ENCODE results near the gene VOPP1.

The VOPP1 gene

DNA sequence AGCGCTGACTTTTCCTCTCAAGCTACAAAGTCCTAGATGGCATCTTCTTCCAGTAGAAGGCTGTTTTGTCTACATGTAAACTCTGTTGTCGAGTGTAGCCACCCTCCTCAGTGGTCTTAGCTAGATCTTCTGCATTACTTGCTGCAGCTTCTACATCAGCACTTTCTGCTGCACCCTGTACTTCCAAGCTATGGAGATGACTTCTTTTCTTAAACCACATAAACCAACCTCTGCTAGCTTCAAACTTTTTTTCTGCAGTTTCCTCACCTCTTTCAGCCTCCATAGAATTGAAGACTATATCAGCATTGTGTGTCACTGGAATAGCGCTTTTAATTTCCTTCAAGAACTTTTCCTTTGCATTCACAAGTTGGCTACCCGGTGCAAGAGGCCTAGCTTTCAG, 119.3 kb downstream of the VOPP1 start:
- H3K4me3 ChIP-seq (ENCODE audit: low read depth, low read length): no peak overlapping the region
- no peak for DNase-seq (ENCODE audit: low read depth)

DNA sequence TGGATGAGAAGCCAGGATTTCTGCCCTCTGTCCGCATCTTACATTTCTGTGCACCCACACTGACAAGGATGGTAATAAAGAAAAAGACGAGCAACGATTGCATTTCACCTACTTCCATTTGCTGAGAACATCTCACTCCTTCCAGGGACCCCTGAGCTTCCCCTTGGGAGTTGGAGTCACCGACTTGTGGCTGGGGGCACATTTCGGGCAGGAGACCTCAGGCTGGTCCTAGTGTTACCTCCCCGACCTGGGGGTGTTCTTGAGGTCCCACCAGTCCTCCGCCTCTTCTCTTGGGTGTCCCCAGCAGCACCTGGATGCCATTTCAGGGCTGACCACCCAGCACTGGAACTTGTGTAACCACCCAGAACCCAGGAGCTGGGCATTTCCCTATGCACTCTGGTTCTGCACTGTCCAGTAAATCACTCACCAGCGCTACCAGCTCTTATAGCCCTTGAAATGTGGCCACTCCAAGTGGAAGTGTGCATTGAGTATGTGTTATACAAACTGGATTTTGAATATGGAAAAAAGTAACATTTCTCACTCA, 122.2 kb downstream of the VOPP1 start:
- H3K4me3 ChIP-seq (ENCODE audit: low read depth, low read length): no peak overlapping the region
- no peak for DNase-seq (ENCODE audit: low read depth)

DNA sequence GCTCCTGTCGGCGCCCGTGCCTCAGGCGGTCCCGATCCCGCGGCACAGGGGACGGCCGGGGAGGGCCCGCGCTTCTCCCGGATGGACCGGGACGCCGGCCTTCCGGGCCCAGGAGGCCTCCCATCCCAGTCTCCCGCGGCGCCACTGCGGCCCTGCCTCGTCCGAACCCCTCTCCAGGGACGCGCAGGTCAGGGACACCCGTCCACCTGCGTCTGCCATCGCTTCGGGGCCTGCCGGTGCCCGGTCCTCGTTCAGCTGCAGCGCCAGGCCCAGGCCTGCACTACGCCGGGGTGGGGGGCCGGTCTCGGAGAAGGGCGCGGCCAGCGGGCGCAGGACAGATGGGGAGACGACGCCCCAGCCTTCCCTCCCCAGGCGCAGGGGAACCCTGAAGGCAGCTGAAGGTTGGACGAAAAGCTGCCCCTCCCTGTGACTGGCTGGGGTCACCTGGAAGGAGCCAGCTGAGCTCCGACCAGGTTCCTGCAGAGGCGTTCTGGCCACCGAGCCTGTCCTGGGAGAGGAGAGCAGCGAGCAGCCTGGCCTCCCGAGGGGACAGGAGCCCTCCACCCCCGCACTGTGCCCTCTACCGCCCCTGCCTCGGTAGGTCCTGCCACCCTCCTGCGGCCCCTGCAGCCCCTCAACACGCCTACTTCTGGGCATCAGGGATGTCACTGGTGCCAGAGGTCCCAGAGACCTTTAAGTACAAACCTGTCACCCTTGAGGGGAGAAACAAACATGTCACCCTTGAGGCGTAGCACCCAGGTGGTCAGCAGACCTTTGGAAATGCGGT, 122.9 kb downstream of the VOPP1 start:
- H3K4me3 ChIP-seq (ENCODE audit: low read depth, low read length): no peak overlapping the region
- DNase-seq (ENCODE audit: low read depth): no peak

DNA sequence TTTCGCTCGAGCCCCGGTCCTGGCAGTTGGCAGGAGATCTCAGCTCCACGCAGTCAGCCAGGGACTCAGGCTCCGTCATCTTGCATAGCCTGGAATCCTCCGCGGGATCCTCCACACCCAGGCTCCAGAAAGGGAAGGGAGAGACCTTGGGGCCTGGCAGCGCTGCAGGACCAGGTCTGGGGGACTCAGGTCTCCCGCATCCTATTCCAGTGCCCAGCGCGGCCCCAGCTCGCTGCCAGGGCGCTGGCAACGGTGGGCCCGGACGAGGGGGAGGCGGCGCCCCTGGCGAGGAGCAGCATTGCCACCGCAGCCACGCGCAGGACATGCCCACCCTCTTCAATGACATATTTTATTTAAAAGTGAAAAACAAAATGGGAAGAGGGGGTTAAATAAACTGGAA, 123.8 kb downstream of the VOPP1 start:
- no peak for DNase-seq (ENCODE audit: low read depth)
- H3K4me3 ChIP-seq (ENCODE audit: low read depth, low read length): no peak overlapping the region

DNA sequence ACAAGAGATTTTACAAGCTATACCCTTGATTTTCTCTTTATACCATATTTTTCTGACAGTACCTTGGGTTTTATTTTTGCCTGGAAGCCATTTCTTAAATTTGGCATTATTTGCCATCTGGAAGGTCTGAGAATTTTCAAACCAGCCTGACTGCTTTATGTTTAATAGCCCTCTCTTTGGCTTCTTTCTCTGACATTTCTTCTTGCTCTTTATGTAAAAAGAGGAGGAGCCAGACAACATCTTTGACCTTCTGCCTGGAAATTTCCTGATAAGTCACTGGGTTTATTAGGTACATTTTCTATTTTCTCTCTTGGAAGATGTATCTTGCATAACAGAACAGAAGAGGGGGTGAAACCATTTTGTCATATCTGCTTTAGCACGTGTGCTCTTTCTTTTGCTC, 127.5 kb downstream of the VOPP1 start:
- no peak for DNase-seq (ENCODE audit: low read depth)
- no peak overlapping the region for H3K4me3 ChIP-seq (ENCODE audit: low read depth, low read length)

DNA sequence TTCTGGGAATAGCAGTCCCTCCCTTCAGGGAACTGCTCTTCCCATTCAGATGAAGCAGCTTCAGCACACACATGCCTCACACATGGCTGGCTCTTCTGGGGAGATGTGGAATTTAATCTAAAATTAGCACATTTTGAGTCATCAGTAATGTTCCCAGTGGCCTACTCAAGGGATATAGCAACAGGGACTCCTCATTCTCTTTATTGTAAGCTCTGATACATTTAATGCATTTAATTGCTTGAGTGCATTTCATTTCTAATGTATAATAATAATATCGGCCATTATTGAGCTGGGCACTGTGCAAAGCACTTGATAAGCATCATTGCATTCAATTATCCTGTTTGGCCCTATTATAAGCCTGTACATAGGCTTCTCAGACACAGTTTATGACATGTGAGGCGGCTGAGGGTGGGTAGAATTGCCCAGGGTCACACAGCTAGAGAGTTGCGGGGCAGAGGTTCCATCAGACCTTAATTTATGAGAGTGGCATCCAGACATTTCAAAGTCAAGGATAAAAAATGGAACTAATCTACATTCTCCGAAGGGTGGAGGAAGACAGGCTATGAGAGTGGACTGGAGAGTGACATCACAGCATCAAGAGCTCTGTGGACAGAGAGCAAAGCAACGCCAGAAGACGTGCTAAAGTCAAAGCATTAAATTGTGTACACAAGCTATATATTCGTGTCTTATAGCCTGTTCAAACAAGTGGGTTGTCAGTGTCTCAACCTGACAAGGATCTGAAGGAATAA, 130.4 kb downstream of the VOPP1 start:
- peak; percentile 33 for DNase-seq (ENCODE audit: low read depth)
- H3K4me3 ChIP-seq (ENCODE audit: low read depth, low read length): no peak overlapping the region

DNA sequence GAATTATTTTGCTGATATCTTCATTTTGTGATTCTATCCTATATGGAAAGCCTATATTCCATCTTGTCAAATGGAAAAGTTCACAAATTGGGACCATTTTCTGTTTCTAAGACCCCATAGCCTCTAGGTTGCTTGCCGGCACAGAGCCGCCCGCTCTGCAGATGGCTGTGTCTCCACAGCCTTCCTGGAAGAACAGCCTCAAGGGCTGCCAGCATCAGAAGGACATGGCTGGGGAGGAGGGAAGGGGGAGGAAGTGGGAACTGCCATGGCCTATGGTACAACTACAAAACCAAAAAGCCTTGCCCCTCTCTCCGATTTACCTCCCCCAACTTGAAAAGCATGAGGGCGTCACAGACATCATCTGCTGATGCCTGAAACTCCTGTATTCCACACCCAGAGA, 131.3 kb downstream of the VOPP1 start:
- no peak overlapping the region for H3K4me3 ChIP-seq (ENCODE audit: low read depth, low read length)
- no peak for DNase-seq (ENCODE audit: low read depth)

DNA sequence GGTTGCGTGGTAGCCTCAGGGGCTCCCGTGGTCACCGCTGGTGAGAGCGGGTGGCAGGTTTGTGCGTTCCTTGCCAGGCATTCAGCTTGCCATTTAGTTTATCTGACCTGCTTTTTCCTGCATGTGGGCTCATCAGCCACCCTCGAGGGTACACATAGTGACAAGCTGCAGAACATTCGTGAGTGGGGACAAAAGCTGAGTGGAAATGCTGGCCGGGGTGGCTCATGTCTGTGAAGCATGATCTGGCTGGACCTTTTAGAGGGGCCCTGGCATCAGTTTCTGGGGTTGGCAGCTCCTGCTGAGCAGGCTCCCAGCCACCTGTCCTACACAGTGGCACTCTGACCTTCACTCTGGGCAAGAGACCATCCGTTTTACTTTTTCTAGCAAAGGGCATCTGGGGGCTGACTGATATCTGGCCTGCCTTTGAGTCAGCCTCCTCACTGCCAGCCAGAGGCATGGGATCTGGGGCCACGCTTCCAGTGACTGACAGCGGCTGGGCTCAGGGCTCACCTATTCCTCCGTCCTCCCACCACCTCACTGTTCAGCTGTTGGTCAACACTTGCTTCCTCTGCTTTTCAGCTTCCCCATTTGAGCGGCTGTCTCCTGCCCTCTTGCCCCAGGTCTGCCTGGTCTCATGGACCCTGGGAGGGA, 132.1 kb downstream of the VOPP1 start:
- no peak for DNase-seq (ENCODE audit: low read depth)
- no peak overlapping the region for H3K4me3 ChIP-seq (ENCODE audit: low read depth, low read length)

DNA sequence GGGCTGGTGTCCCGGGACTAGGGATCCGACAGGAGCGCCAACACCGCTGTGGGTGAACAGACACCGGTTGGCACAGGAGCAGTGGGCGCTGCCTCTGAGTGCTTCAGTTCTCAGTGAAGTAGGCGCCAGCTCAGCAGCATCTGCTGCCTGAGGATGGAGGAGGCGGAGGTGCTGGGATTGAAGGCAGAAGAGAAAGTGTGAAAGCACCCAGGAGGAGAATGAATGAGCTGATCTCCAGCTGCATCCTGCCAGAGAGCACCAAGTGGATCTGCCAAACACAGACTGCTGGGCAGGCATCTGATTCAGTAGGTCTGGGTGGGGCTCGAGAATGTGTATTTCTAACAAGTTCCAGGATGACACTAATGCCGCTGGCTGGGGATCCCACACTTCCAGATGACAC, 132.7 kb downstream of the VOPP1 start:
- no peak for DNase-seq (ENCODE audit: low read depth)

DNA sequence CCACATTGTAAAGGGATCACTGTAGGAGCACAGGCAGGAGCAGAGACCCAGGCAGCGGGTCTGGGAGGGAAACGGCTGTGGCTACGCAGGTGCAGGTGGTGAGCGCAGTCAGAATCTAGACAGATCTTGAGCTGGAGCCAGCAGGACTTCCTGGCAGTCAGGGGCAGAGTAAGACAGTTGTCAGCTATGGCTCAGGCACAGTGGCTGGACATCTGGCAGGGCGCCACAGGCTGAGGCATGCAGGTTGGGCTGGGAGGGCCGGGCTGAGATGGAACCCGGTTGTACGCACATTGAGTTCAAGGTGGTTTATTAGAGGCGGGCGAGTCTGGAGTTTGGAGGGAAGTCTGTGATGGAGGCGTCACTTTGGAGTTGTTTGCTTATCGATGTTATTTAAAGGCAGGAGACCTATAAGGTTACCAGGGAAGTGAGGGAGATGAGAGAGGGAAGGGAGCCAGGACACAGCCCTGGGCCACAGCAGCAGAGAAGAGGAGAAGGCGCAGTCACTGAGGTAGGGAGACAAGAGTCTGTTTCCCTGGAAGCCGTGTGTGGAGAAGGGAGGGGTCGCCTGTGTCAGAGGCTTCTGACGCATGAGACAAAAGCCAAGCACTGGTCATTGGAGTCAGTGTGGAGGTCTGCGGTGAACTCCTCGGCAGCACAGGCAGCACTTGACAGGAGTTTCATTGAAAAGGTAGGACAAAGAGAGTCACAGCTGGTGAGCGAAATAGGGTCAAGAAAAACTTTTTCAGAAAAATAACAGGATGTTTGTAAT, 133.4 kb downstream of the VOPP1 start:
- DNase-seq (ENCODE audit: low read depth): no peak
- H3K4me3 ChIP-seq (ENCODE audit: low read depth, low read length): no peak overlapping the region

More for the DNA sequence above, 132.7 kb downstream of the VOPP1 start:
- no peak overlapping the region for H3K4me3 ChIP-seq (ENCODE audit: low read depth, low read length)

DNA sequence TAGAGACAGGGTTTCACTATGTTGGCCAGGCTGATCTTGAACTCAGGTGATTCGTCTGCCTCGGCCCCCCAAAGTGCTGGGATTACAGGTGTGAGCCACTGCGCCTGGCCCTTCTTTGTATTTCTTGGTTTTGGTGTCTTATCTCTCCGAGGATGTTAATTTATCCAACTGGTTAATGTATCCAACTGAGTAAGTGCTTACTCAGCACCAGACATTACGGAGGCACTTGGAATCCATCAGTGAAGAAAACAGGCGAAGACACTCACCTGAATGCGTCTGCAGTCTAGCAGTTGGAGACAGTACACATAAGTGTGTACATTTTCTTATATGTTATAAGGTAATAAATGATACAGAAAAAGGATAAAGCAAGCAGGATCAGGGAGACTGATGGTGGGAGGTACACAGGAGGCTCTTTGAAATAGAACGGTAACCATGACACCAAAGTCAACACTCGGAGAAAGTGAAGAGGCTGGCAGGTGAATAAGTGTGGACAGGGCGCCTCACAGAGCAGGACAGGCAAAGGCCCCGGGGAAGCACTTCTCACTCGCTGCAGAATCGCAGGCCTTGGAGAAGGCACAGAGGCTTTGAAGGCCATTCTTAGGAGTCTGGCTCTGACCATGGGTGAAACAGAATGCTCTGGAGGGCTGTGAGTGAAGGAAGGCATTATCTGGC, 134.1 kb downstream of the VOPP1 start:
- H3K4me3 ChIP-seq (ENCODE audit: low read depth, low read length): no peak overlapping the region
- no peak for DNase-seq (ENCODE audit: low read depth)

DNA sequence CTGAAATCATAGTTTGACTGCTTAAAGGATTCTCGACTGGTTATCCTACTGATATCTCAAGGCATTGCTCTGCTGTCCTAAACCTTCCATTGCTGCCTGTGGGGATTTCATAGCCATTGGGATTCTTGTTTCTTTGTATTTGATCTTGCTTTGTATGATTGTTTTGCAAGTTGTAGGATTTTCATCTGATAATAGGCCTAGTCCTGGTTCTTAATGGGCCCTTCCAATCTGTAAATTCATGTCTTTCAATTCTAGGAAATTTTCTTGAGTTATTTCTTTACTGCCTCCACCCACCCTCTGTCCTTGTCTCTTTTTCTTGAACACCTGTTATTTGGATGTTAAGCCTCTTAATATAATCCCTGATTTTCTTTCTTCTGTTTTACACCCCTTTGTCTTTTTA, 134.9 kb downstream of the VOPP1 start:
- no peak overlapping the region for H3K4me3 ChIP-seq (ENCODE audit: low read depth, low read length)
- DNase-seq (ENCODE audit: low read depth): no peak

DNA sequence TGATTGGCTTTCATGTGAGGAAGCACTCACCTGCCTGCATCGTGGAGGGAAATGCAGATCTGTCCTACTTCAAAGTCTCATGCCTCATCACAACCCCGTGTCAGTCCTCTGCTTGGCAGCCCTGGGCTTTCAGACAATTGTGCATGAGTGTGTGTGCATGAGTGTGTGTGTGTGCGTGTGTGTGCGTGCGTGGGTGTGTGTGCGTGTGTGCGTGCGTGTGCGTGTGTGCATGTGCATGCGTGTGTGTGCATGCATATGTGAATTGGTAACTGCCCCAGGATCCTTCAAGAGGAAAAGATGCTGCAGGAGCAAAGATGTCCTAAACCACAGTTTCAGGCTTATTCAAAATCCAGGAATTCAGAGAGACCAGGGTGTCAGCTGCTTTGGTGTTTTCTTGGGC, 135.8 kb downstream of the VOPP1 start:
- DNase-seq (ENCODE audit: low read depth): no peak
- H3K4me3 ChIP-seq (ENCODE audit: low read depth, low read length): no peak overlapping the region

DNA sequence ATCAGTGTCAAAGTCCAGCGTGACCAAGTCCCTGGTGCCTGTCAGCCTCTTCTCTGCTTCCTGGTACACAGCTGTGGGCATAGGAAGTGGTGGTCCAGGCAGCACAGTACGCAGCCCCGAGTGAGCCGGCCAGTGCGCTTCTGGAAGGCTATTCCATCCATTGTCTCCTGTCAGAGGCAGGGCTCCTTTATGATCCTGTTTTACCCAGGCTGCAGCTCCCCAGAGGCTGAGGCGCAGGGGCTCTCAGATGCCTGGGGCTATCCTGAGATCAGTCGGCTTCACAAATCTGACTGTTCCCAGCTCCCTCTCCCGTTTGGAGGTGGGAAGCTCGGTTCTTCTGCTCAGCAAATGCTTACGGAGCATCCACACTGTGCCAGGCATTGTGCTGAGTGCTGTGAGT, 136.8 kb downstream of the VOPP1 start:
- H3K4me3 ChIP-seq (ENCODE audit: low read depth, low read length): no peak overlapping the region
- no peak for DNase-seq (ENCODE audit: low read depth)

DNA sequence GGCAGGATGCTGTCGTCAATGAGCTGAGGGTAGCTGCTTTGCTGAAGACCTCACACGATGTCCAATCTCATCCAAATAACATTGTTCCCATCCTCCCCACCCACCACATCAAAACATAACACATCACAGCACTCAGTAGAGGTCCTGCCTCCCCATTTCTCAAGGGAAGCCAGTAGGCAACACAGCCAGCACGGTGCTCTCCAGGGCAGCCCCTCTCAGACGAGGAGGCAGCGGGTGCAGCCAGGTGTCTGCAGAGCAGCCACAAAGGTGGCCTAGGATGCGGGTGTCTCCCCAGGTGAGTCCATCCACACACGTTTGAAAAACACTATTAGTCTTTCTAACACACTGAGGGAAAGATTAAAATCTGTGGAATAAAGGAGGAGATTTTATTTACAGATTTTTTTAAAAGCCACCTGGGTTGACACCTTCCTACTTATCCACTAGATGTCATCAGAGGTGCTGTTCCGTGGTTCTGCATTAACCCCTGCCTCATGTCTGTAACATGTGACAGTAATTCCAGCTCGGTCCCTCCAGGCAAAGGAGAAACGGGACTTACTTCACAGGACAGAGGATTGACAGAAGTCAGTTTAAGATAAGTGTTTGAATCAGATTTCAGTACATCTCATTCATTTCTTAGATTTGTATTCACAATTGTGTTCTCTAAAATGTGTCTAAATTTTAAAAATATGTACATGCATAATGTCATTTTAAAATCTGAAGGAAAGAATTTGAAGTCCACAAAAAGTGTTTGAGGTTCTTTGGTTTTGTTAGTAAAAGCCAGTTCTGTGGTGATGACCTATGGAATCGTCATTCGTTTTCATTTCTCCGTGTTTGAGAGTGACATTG, 139.1 kb downstream of the VOPP1 start:
- H3K4me3 ChIP-seq (ENCODE audit: low read depth, low read length): no peak overlapping the region
- no peak for DNase-seq (ENCODE audit: low read depth)

DNA sequence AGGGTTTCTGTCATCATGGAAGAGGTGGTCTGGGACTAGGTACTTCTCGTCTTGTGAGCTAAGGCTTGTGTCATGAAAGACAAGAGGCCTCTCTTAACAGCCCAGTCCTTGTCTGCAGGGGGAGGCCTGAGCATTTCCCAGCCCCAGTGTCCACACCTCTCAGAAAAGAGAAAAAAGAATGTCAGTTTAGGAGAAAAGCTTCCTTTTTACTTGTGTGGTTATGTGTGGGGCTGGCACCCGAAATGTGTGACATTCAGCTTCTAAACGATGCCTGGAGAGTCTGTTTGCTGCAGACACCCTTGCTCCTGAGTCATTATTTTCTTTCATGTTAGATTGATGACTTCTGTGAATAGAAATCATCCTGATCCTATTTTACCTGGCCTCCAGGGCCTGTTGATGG, 139.8 kb downstream of the VOPP1 start:
- H3K4me3 ChIP-seq (ENCODE audit: low read depth, low read length): no peak overlapping the region
- DNase-seq (ENCODE audit: low read depth): no peak

DNA sequence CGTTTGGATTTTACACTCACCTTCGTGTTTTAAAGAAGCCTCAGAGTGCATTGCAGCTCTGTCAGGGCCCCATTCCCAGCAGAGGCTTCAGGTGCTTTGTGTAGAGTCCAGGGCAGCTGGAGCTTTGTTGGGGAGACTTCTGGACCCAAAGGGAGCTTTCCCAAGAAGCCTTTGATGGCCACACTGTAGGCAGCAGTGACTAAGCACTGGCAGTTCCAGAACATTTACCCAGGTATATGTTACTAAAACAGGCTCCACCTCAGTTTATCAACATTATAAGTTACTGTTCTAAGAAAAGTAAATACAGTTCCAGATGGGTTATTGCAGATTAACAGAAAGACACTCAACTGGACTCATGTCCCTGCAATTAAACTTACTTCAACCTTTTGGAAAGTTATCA, 140.4 kb downstream of the VOPP1 start:
- no peak overlapping the region for H3K4me3 ChIP-seq (ENCODE audit: low read depth, low read length)
- DNase-seq (ENCODE audit: low read depth): no peak

DNA sequence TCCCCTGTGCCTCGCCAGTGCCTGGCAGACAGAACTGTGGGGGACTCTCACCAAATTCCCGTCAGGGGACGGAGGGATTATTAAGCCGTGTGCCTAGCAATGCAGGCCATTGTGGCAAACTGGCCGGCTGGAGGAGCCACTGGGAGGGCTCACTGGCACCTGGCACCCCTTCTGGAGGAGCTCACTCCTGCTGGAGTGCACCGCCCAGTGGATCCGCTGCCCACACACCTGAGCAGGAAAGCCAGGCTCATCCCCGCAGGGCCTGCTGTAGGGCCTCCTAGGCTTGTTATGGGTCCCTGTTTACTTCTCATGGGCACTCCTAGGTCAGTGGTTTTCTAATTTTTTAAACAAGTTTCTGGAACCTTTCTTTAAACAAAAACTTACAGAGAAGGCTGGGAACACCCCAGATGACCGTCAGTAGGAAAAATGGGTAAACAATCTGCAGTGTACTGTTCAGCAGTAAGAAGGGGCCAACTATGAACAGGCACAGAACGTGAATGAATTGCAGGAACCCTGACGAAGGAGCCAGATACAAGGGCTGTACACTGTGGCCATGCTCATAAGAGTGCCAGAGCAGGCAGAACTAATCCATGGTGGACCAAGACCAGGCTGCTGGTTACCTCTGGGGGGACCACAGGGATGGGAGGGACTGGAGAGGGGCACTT, 142.3 kb downstream of the VOPP1 start:
- no peak for DNase-seq (ENCODE audit: low read depth)
- H3K4me3 ChIP-seq (ENCODE audit: low read depth, low read length): no peak overlapping the region

Measured in skeletal muscle cell (primary cell).